GM06990 (cell line): Measurements from ENCODE around the gene LRRC59.
A peak's percentile ranks its signal among the peaks of the same experiment; 100 is the strongest.

Source experiments
- DNase-seq: peaks from one replicate; pipeline ENCODE4 v3.0.0-alpha.2; 2011; ENCODE audit not compliant: insufficient read length; ENCODE audit errors: extremely low read depth
- H3K27me3 ChIP-seq: replicated peaks from 2 replicates; pipeline ENCODE4 v1.6.0; 2011; ENCODE audit warnings: low read length; ENCODE audit not compliant: control insufficient read depth, insufficient read depth
- H3K36me3 ChIP-seq: 2 replicates; pipeline ENCODE4 v1.5.1; 2011; ENCODE audit warnings: low read length; ENCODE audit not compliant: control insufficient read depth, insufficient read depth
- H3K4me3 ChIP-seq: replicated peaks from 2 replicates; pipeline ENCODE4 v1.5.1; 2011; ENCODE audit warnings: low read depth, mild to moderate bottlenecking, control low read depth, low read length
- TF ChIP-seq, protein P1 (sequence below): IDR thresholded peaks from 2 replicates; pipeline ENCODE4 v1.5.1; 2011; ENCODE audit warnings: low read length, control low read depth, mild to moderate bottlenecking, inconsistent platforms; ENCODE audit not compliant: insufficient read depth, poor library complexity, severe bottlenecking

LRRC59 gene

DNA sequence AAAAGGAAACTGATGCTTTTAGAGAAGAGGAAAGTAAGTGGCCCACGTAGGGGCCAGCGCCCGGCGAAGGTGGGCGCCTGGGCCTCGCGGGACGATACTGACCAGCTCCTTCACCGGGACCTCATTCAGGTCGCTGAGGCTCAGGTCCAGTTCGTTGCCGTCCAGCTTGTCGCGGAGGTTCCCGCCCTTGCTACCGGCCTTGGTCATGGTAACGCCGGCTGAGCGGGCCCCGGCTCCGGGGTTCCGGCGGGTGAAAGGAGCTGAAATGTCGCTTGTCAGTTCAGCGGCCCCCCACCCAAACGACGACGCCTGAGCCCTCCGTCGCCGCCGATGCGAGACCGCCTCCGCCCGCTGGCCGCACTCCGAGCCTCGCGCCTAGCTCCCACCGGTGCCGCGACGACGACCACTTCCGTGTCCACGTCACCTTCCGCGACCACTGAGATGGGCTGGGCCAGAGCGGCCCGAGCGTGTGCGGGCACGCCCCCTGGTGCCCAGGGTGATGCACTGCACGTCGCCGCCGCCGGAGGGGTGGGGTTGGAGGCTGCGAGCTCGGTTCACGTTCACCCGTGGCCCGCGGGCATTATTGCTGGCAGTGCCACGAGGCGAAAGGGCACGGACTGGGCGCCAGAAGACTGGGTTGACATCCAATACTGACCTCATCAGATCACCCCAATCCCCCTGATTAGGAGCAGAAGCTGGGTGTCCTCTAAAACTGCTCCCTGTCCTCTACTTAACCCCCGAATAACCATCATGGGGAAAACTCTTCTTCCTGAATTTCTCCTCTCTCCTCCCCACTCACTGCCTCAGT is at the start of gene LRRC59:
LRRC59 (minus strand) TSS at position 413 of the 808 bp plus-strand sequence; CDS start at position 207, 206 bp downstream.
- TF ChIP-seq, protein P1, sequence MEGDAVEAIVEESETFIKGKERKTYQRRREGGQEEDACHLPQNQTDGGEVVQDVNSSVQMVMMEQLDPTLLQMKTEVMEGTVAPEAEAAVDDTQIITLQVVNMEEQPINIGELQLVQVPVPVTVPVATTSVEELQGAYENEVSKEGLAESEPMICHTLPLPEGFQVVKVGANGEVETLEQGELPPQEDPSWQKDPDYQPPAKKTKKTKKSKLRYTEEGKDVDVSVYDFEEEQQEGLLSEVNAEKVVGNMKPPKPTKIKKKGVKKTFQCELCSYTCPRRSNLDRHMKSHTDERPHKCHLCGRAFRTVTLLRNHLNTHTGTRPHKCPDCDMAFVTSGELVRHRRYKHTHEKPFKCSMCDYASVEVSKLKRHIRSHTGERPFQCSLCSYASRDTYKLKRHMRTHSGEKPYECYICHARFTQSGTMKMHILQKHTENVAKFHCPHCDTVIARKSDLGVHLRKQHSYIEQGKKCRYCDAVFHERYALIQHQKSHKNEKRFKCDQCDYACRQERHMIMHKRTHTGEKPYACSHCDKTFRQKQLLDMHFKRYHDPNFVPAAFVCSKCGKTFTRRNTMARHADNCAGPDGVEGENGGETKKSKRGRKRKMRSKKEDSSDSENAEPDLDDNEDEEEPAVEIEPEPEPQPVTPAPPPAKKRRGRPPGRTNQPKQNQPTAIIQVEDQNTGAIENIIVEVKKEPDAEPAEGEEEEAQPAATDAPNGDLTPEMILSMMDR, result peak; percentile 99

DNA sequence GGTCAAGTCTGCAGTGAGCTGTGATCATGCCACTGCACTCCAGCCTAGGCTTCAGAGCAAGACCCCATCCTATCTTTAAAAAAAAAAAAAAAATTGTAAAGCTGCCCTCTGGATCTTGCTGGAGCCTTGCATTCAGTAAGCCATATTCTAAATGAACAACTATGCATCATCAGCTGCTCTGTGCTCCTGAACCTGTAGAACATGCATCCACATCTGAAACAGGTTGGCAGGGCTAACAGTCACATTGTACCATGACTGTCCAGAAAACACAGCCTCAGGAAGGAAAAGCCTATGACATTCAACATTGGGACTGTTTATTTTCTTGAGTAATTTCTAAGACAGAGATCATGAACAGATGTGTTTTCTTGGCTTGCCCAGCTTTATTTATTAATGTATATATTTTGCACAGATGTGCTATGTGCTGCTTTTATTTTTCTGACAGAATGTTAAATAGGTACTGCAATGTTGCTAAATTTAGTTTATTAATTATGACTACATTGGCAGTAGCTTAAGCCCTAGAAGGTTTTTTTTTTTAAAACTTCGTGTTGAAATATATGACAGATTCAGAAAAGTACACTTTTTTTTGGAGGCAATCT is 48.5 kb upstream of the LRRC59 start:
- DNase-seq, result no peak
- no peaks in the 10 kb centered on the region for H3K27me3 ChIP-seq
- TF ChIP-seq, protein P1, result no peak
- H3K4me3 ChIP-seq, result no peak overlapping the region
- no peaks in the 10 kb centered on the region for H3K36me3 ChIP-seq

More for the DNA sequence above, at the start of gene LRRC59:
- no peaks in the 10 kb centered on the region for H3K27me3 ChIP-seq
- H3K36me3 ChIP-seq, result peaks cover 17% of the 10 kb centered on the region
- H3K4me3 ChIP-seq, result peak within 1 kb of the TSS; percentile 98
- peak; percentile 90 for DNase-seq

DNA sequence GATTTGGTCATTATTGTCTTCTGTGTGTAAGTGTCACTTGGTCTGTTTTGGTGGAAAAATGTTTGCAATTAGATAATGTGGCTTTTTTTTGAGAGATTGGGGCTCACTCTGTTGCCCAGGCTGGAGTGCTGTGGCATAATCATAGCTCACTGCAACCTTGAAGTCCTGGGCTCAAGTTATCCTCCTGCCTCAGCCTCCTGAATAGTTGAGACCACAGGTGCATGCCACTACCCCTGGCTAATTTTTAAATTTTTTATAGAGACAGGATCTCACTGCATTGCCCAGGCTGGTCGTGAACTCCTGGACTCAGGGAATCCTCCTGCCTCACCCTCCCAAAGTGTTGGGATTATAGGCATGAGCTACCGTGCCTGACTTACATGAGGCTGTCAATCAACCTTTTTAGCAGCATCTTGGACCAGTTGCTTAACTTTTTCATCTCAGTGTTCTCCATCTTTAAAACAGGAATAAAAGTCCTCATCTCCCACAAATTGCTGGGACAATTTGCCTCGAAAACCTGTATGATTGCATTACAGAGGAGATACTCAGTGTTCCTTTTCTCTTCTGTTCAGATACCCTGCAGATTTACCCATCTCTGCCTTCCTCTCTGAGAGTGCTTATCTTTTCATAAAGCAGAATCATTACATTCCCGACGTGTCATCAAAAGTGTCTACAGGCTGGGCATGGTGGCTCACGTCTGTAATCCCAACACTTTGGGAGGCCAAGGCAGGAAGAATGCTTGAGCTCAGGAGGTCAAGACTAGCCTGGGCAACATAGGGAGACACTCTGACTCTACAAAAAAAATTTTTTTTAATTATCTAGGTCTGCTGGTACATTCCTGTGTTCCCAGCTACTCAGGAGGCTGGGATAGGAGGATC is 47.8 kb upstream of the LRRC59 start:
- Histone ChIP-seq H3K36me3 (no peaks in the 10 kb centered on the region), H3K27me3 (no peaks in the 10 kb centered on the region), H3K4me3 (no peak overlapping the region)
- DNase-seq, result no peak
- TF ChIP-seq, protein P1, result no peak

DNA sequence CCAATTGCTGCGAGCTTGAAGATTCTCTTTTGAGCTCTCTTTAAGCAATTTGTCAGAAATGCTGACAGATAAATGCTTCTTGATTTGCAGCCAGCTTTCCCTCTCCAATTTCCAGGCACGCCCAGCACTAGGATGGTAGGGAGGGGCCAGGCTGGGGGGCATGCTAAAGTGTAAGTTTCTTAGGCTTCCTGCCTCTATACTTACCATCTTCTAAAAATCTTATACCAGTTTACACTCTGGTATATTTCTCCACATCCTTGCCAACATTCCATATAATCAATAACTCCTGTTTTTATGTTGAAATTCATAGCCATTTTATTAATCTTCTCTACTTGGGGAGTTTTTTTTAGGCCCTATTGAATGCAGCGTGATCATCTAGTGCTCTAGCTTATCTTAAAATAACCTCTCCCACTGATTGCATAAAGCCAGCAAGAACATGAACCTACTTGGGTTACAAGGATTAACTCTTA is 46.2 kb upstream of the LRRC59 start:
- TF ChIP-seq, protein P1, result no peak
- Histone ChIP-seq H3K4me3 (no peak overlapping the region), H3K36me3 (no peaks in the 10 kb centered on the region)

DNA sequence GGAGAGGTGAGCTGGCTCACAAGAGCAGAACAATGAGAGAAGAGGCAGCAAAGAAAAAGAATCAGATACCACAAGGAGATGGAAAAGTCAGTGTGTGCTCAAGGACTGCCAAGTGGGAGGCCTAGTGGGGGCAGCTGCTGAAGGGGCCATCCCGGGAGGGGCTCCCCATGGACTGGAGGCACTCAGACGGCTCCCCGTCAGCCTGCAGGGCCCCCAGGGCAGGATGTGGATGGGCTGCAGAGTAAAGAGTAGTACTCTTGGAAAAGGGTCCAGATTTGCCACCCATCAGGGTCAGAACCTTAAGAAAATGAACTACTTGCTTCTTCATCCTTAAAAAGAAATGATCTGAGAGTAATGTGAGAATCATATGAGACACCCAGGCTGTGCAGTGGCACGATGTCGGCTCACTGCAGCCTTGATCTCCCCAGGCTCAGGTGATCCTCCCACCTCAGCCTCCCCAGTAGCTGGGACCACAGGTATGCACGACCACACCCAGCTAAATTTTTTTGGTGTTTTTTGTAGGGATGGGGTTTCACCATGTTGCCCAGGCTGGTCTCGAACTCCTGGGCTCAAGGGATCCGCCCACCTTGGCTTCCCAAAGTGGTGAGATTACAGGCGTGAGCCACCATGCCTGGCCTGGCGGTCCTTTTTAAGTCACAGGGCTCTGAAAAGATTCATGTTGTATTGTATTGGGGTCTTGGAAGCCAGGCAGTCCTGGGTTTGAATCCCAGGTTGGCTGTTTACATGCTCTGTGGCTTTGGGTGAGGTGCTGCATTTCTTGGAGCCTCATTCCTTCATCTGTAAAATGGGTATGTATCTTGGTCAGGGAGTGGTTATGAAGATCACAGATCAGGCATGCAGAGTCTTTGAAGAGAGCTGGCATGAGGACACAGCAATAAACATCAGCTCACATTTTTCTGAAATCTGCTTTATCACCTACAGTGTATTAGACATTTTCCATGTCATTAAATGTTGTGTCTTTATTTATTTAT is 43.8 kb upstream of the LRRC59 start:
- DNase-seq, result no peak
- TF ChIP-seq, protein P1, result no peak

More for the DNA sequence above, 46.2 kb upstream of the LRRC59 start:
- no peak for DNase-seq
- H3K27me3 ChIP-seq, result no peaks in the 10 kb centered on the region

More for the DNA sequence above, 43.8 kb upstream of the LRRC59 start:
- no peak overlapping the region for H3K4me3 ChIP-seq
- H3K36me3 ChIP-seq, result no peaks in the 10 kb centered on the region
- H3K27me3 ChIP-seq, result no peaks in the 10 kb centered on the region
